NCI-H2227 (cell line): Measurements from ENCODE around the gene PNMA6E.

Source experiments
- DNase-seq: peaks from one replicate; lab custom pipeline; 2025; ENCODE audit not compliant: unreplicated experiment; lab: John Stamatoyannopoulos, UW

The PNMA6E gene

GRCh38 chrX:153365670-153366069, 35.5 kb downstream of the PNMA6E start:
- DNase-seq, result no peak

GRCh38 chrX:153361781-153362397, 39.3 kb downstream of the PNMA6E start:
- no peak for DNase-seq

- DNase-seq, result no peak
Observed at GRCh38 chrX:153357877-153358276, 43.3 kb downstream of the PNMA6E start.

GRCh38 chrX:153353416-153353815, 47.7 kb downstream of the PNMA6E start:
- no peak for DNase-seq

DNA sequence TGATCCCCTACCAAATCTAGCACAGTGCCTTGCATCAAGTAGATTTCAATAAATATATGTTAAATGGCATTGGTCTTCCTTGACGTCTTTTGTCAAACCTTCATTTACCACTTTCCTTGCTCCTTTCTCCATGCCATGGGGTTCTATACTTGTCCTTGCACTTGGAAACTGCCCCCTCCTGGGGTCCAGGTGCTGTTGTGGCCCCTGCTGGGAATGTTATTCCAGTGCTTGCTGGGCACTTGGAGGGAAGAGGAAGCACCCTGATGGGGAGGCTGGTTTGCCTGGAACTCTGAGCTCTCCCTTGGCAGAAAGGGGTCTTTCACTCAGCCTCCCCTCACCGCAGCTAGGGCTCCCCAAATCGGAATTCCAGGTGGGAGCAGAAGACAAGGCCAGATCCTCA, 48.3 kb downstream of the PNMA6E start:
- no peak for DNase-seq

DNA sequence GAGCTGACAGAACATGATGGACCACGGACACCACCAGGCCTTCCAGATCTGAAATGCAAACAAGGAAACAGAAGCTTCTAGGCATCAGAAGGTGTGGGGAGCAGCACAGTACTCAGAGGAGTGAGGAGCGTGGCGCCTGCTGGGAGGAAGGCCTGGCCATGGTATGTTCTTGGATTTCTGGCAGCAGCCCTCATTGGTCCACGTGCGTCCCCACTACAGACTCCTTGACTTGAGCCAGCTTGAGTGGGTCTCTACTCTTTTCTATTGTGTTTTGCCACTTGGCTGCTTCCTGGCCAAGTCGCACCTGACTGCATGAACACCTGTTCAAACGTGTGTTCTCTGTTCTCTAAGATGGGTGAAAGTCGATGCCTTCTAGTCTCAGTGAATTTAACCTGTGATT, 49.2 kb downstream of the PNMA6E start:
- no peak for DNase-seq

DNA sequence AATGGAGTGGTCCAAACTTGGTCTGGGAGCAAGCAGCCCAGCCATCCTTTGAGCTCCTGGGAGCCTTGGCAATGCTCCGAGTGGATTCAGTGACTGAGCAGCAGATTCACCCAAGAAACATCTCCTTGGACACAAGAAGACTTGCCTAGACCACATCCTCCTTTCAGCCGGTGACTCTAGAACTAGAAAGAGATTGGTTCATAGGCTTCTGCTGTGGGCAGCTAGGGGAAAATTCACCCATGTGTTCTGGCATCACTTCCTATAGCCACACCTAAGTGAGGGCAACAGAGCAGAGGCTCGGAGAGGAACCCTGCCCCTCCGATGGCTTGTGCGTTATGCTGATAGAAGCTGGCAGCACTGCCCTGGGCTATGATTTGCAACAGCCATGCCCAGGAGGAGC, 51.2 kb downstream of the PNMA6E start:
- DNase-seq, result no peak

DNA sequence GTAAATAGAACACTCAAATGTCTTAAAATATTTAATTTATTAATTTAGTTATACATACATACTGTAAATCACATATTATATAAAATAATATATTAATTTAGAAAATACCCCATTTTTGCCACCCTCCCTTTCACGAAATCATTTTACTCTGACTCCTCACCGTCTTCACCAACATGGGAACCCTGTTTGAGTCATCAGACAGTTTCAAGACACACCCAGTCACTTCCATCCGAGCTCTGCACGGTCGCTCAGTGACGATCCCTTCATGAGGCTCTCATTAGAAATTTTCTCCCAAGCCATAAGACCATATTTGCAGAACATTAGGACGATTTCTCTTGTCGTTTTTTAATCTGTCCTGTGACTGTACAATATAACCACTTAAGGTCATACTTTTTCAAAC, 52.7 kb downstream of the PNMA6E start:
- no peak for DNase-seq

DNA sequence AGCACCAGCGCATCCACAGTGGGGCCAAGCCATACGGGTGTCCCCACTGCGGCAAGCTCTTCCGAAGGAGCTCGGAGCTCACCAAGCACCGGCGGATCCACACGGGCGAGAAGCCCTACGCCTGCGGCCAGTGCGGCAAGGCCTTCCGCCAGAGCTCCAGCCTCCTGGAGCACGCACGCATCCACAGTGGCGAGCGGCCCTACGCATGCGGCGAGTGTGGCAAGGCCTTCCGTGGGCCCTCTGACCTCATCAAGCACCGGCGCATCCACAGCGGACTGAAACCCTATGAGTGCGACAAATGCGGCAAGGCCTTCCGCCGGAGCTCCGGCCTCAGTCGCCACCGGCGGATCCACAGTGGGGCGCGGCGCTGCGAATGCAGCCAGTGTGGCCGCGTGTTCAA, 53.6 kb downstream of the PNMA6E start:
- no peak for DNase-seq
